ENCODE results near the gene CFAP299. TPM values are rescaled to one million over a fixed set of nuclear protein-coding genes. Genes with fewer than 3 reads are reported as not detected.

CFAP299 gene
- total and polyA plus RNA-seq, 2 of the 13 experiments (the other 11 are each of a cell fraction or from before 2014, with no cell fraction given) = not detected

DNA sequence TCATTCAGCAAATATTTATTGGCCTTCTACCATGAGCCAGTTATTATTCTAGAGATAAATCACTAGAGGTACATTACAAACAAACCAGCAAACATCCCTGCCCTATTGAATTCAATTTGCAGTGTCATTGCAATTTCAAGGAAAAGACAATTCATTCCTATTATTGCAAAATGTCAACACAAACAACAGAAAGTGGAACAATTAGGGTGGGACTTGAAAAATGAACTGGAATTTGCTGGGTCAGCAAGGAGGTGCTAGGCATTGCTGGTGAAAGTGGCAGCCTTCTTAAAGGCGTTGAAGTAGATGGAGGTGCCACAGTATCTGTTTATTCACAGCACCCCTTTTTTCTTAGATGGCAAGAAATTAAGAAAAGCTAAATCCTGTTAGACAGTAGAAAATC is 470.9 kb downstream of the CFAP299 start (continued):
- TF ChIP-seq, protein P1, sequence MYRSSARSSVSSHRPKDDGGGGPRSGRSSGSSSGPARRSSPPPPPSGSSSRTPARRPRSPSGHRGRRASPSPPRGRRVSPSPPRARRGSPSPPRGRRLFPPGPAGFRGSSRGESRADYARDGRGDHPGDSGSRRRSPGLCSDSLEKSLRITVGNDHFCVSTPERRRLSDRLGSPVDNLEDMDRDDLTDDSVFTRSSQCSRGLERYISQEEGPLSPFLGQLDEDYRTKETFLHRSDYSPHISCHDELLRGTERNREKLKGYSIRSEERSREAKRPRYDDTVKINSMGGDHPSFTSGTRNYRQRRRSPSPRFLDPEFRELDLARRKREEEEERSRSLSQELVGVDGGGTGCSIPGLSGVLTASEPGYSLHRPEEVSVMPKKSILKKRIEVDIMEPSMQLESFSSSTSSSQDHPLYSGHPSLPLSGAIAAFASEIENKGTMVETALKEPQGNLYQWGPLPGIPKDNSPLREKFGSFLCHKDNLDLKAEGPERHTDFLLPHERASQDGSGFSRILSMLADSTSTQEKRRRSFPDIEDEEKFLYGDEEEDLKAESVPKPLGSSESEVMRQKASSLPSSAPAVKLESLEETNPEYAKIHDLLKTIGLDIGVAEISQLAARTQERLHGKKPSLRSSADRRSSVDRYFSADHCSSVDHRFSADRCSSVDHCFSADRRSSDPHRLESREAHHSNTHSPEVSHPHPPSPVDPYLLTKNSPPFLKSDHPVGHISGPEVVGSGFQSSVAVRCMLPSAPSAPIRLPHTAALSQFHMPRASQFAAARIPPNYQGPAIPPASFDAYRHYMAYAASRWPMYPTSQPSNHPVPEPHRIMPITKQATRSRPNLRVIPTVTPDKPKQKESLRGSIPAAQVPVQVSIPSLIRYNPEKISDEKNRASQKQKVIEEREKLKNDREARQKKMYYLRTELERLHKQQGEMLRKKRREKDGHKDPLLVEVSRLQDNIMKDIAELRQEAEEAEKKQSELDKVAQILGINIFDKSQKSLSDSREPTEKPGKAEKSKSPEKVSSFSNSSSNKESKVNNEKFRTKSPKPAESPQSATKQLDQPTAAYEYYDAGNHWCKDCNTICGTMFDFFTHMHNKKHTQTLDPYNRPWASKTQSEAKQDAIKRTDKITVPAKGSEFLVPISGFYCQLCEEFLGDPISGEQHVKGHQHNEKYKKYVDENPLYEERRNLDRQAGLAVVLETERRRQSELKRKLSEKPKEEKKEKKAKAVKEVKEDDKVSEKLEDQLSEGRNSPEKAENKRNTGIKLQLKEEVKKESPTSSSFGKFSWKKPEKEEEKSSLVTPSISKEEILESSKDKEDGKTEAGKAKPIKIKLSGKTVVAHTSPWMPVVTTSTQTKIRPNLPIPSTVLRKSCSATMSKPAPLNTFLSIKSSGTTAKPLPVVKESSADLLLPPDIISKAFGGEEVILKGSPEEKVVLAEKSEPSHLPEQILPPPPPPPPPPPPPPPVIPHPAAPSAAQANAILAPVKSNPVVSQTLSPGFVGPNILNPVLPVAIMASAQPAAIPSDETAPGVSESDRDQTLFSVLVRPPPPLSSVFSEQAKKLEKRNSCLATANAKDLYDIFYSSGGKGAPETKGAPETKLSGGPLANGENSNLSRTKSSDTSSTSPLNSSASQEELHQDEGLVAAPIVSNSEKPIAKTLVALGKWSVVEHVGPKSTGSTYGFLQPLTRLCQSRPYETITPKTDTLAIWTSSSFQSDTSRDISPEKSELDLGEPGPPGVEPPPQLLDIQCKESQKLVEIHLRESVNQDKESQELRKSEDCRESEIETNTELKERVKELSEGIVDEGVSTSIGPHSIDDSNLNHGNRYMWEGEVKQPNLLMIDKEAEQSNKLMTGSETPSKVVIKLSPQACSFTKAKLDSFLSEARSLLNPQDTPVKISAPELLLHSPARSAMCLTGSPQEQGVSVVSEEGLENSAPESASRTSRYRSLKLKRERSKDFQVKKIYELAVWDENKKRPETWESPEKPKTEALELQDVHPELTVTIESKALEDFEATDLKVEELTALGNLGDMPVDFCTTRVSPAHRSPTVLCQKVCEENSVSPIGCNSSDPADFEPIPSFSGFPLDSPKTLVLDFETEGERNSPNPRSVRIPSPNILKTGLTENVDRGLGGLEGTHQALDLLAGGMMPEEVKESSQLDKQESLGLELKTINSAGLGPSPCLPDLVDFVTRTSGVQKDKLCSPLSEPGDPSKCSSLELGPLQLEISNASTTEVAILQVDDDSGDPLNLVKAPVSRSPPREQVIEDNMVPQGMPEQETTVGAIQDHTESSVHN (CRISPR knock-in tag; IDR thresholded peaks at IDR 0.05) = no peak

DNA sequence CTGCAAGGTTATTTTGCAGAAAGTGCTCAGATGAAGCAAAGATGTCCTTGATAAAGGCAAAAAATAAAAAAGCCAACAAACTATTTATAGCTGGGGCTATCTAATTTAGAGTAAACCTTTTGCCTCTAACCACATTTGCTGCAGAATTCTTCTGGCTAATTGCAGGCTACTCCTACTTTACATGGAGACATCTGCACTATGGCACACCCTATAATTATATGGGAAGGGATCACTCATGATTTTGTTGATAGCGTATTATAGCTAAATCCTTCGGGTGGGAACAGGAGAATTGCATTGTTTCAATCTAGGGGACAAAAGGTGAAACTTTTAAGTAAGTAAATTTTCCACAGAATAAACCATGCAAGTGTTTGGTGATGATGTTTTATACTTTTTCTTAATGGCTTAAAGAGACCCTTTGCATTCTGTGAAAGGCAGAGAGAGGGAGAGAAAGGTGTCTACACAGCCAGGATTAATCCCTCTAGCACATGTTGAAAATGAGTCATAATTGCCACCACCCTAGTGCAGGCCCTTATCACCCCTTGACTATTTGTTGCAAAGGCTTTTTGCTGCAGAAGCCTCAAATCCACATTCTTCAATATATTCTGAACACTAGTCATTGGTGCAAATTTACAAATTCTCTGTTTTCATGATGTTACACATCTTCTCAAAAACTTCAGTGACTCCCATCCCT is 473.7 kb downstream of the CFAP299 start:
- ChIA-PET POLR2A (no interaction called here), CTCF (ENCODE audit: low intra/inter-chr PET ratio, low total read pairs) (no interaction called here)
- intact Hi-C loops (cut with micrococcal nuclease; ENCODE audit: unreplicated experiment) = no loop called here
- Histone ChIP-seq H3K4me2 (ENCODE audit: low read depth, low read length) (no peak overlapping the region), H3K27me3 (ENCODE audit: control insufficient read depth in 1 of 2, insufficient read depth in 2 of 2, low read length in 2 of 2) (no peaks in the 10 kb centered on the region), H3K4me1 (ENCODE audit: insufficient read depth, low read length) (no peaks in the 10 kb centered on the region), H3K27ac (ENCODE audit: extremely low read length, insufficient read depth, low read length) (no peak overlapping the region), H3K79me2 (ENCODE audit: insufficient read depth, low read length) (no peaks in the 10 kb centered on the region), H3K9me3 (ENCODE audit: low read length) (no peaks in the 10 kb centered on the region), H3K4me3 (replicated peaks in 1 of 3; ENCODE audit: insufficient read depth in 1 of 3, low read depth in 2 of 3, low read length in 3 of 3) (no peak overlapping the region), H4K20me1 (ENCODE audit: insufficient read depth, low read length) (no peaks in the 10 kb centered on the region), H2AFZ (ENCODE audit: low read length) (no peak overlapping the region), H3K36me3 (replicated peaks in 1 of 2; ENCODE audit: control insufficient read depth in 1 of 2, insufficient read depth in 2 of 2, low read length in 2 of 2) (no peaks in the 10 kb centered on the region), H3K9ac (ENCODE audit: insufficient read depth, low read depth, low read length) (no peak overlapping the region)
- no TSS peak for BruUV-seq (replicated peaks)
- TF ChIP-seq, protein P2, sequence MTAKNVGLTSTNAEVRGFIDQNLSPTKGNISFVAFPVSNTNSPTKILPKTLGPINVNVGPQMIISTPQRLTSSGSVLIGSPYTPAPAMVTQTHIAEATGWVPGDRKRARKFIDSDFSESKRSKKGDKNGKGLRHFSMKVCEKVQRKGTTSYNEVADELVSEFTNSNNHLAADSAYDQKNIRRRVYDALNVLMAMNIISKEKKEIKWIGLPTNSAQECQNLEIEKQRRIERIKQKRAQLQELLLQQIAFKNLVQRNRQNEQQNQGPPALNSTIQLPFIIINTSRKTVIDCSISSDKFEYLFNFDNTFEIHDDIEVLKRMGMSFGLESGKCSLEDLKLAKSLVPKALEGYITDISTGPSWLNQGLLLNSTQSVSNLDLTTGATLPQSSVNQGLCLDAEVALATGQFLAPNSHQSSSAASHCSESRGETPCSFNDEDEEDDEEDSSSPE (CRISPR knock-in tag; IDR thresholded peaks at IDR 0.05) = no peak
- TF ChIP-seq, protein P3, sequence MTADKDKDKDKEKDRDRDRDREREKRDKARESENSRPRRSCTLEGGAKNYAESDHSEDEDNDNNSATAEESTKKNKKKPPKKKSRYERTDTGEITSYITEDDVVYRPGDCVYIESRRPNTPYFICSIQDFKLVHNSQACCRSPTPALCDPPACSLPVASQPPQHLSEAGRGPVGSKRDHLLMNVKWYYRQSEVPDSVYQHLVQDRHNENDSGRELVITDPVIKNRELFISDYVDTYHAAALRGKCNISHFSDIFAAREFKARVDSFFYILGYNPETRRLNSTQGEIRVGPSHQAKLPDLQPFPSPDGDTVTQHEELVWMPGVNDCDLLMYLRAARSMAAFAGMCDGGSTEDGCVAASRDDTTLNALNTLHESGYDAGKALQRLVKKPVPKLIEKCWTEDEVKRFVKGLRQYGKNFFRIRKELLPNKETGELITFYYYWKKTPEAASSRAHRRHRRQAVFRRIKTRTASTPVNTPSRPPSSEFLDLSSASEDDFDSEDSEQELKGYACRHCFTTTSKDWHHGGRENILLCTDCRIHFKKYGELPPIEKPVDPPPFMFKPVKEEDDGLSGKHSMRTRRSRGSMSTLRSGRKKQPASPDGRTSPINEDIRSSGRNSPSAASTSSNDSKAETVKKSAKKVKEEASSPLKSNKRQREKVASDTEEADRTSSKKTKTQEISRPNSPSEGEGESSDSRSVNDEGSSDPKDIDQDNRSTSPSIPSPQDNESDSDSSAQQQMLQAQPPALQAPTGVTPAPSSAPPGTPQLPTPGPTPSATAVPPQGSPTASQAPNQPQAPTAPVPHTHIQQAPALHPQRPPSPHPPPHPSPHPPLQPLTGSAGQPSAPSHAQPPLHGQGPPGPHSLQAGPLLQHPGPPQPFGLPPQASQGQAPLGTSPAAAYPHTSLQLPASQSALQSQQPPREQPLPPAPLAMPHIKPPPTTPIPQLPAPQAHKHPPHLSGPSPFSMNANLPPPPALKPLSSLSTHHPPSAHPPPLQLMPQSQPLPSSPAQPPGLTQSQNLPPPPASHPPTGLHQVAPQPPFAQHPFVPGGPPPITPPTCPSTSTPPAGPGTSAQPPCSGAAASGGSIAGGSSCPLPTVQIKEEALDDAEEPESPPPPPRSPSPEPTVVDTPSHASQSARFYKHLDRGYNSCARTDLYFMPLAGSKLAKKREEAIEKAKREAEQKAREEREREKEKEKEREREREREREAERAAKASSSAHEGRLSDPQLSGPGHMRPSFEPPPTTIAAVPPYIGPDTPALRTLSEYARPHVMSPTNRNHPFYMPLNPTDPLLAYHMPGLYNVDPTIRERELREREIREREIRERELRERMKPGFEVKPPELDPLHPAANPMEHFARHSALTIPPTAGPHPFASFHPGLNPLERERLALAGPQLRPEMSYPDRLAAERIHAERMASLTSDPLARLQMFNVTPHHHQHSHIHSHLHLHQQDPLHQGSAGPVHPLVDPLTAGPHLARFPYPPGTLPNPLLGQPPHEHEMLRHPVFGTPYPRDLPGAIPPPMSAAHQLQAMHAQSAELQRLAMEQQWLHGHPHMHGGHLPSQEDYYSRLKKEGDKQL (CRISPR knock-in tag; IDR thresholded peaks at IDR 0.05; ENCODE audit: low read depth) = no peak
- no peak for TF ChIP-seq CAMTA2 (CRISPR knock-in tag; IDR thresholded peaks at IDR 0.05; ENCODE audit: borderline replicate concordance)
- no peak for TF ChIP-seq ZNF337 (CRISPR knock-in tag; IDR thresholded peaks at IDR 0.05; ENCODE audit: borderline replicate concordance, low read depth)
- no peak for TF ChIP-seq CHD4 (IDR thresholded peaks at IDR 0.05; ENCODE audit: borderline replicate concordance, low read length)
- TF ChIP-seq ZNF317 (CRISPR knock-in tag; IDR thresholded peaks at IDR 0.05) = no peak
- ATAC-seq (no peak), FAIRE-seq (no peak), DNase-seq (ENCODE audit: low spot score) (no peak)
- 0% methylated on average over 2 of the region's 2 CpGs for WGBS (ENCODE audit: low lambda C conversion rate)
- in situ Hi-C loops (cut with HindIII; ENCODE audit: extremely low pct_ligation_motif_present, low pct_unique_long_range_greater_than_20kb) = no loop called here

All from HepG2 (cell line).